Activated CD4-positive, alpha-beta T cell treated with anti-CD3 and anti-CD28 coated beads, Interleukin-2, amount 10 ng/mL, durations not matched to agents 7 days and 5 days (primary cell): ENCODE measurements around the gene TSPEAR. TPM values are rescaled to one million over a fixed set of nuclear protein-coding genes. Genes with fewer than 3 reads are reported as not detected.
"Not testable (repeated sequence)": the region's sequence is repeated elsewhere in the genome, so short reads cannot be mapped to it uniquely, and the experiment has no call there.

Source experiments
- CTCF ChIA-PET: fragments of 350-600 bp; sonication (Branson Sonifier 250); formaldehyde crosslinking; loops from one replicate; lab custom pipeline; 2021; ENCODE audit warnings: antibody characterized with exemption; lab: Charles Lee
- POLR2A ChIA-PET: fragments of 350-600 bp; sonication (Branson Sonifier 250); formaldehyde crosslinking; loops from one replicate; lab custom pipeline; 2021; ENCODE audit warnings: antibody characterized with exemption; lab: Charles Lee
- DNase-seq: peaks from one replicate; pipeline ENCODE4 v3.0.0-alpha.2; 2020
- H3K27ac Mint-ChIP-seq: one replicate; pipeline ENCODE4 v1.8.0; 2021; ENCODE audit warnings: mild to moderate bottlenecking, moderate library complexity, mixed read lengths
- H3K27me3 Mint-ChIP-seq: one replicate; pipeline ENCODE4 v1.8.0; 2021; ENCODE audit warnings: mixed read lengths
- H3K36me3 Mint-ChIP-seq: one replicate; pipeline ENCODE4 v1.8.0; 2021; ENCODE audit warnings: low read depth, mixed read lengths
- H3K4me1 Mint-ChIP-seq: one replicate; pipeline ENCODE4 v1.8.0; 2021; ENCODE audit warnings: mixed read lengths
- H3K4me3 Mint-ChIP-seq: one replicate; pipeline ENCODE4 v1.8.0; 2021; ENCODE audit warnings: mild to moderate bottlenecking, moderate library complexity, mixed read lengths
- H3K9me3 Mint-ChIP-seq: one replicate; pipeline ENCODE4 v1.8.0; 2021; ENCODE audit warnings: mixed read lengths
- total RNA-seq, 2 experiments: library from RNA; stranded (reverse); gene quantifications; one replicate each; pipeline ENCODE4 v1.2.3, GENCODE V29; 2021

TSPEAR gene
- total RNA-seq, 2 experiments from 2014 or later = not detected

GRCh38 chr21:44677881-44678280, 33.5 kb downstream of the TSPEAR start:
- Mint-ChIP-seq H3K9me3 (peaks cover 8% of the 10 kb centered on the region), H3K27ac (no peak overlapping the region), H3K4me3 (no peak overlapping the region), H3K4me1 (no peaks in the 10 kb centered on the region), H3K36me3 (peaks cover 6% of the 10 kb centered on the region), H3K27me3 (peaks cover 10% of the 10 kb centered on the region)
- ChIA-PET POLR2A (no interaction called here), CTCF (interaction anchor here (0.5 kb wide), 1 partner anchor 72 kb away, joined by 3 read pairs; no protein-coding TSS in a partner anchor)
- DNase-seq = no peak

GRCh38 chr21:44671911-44672310, 39.5 kb downstream of the TSPEAR start:
- Mint-ChIP-seq H3K36me3 (peaks cover 12% of the 10 kb centered on the region), H3K4me1 (no peaks in the 10 kb centered on the region), H3K4me3 (no peak overlapping the region), H3K27ac (no peak overlapping the region), H3K9me3 (peaks cover 34% of the 10 kb centered on the region), H3K27me3 (peaks cover 12% of the 10 kb centered on the region)
- CTCF ChIA-PET = no interaction called here
- no peak for DNase-seq
- POLR2A ChIA-PET = no interaction called here

GRCh38 chr21:44670642-44671432, 40.5 kb downstream of the TSPEAR start:
- H3K4me3 Mint-ChIP-seq = no peak overlapping the region
- H3K36me3 Mint-ChIP-seq = peaks cover 12% of the 10 kb centered on the region
- CTCF ChIA-PET = no interaction called here
- POLR2A ChIA-PET = no interaction called here
- H3K27ac Mint-ChIP-seq = no peak overlapping the region
- no peaks in the 10 kb centered on the region for H3K4me1 Mint-ChIP-seq
- H3K27me3 Mint-ChIP-seq = peaks cover 12% of the 10 kb centered on the region
- H3K9me3 Mint-ChIP-seq = peaks cover 34% of the 10 kb centered on the region
- no peak for DNase-seq

- H3K4me1 Mint-ChIP-seq = no peaks in the 10 kb centered on the region
- DNase-seq = no peak
- no peak overlapping the region for H3K27ac Mint-ChIP-seq
- CTCF ChIA-PET = interaction anchor here (0.9 kb wide), 1 partner anchor 13 kb away, joined by 3 read pairs; the partner anchor contains the start of gene KRTAP12-4
- H3K36me3 Mint-ChIP-seq = peaks cover 4% of the 10 kb centered on the region
- H3K9me3 Mint-ChIP-seq = peaks cover 27% of the 10 kb centered on the region
- H3K4me3 Mint-ChIP-seq = no peak overlapping the region
- POLR2A ChIA-PET = no interaction called here
- H3K27me3 Mint-ChIP-seq = peaks cover 11% of the 10 kb centered on the region
Observed at GRCh38 chr21:44667612-44668011, 43.8 kb downstream of the TSPEAR start.

GRCh38 chr21:44666401-44667320, 44.7 kb downstream of the TSPEAR start, which contains the start of gene KRTAP12-2:
Gene KRTAP12-2 (minus strand): TSS chr21:44666927. CDS start chr21:44666886, 41 bp downstream.
- Mint-ChIP-seq H3K27ac (no peak within 1 kb of the TSS), H3K36me3 (peaks cover 1% of the 10 kb centered on the region), H3K9me3 (peaks cover 27% of the 10 kb centered on the region), H3K27me3 (peaks cover 16% of the 10 kb centered on the region), H3K4me3 (no peak within 1 kb of the TSS), H3K4me1 (no peaks in the 10 kb centered on the region)
- ChIA-PET CTCF (interaction anchor here (0.9 to 1.0 kb wide), 2 partner anchors 12 to 93 kb away, joined by 3 to 4 read pairs; partner anchors contain the start of genes KRTAP10-4 and KRTAP12-4), POLR2A (no interaction called here)
- no peak for DNase-seq

GRCh38 chr21:44664691-44665090, 46.7 kb downstream of the TSPEAR start:
- H3K36me3 Mint-ChIP-seq = peaks cover 12% of the 10 kb centered on the region
- POLR2A ChIA-PET = no interaction called here

GRCh38 chr21:44661567-44661966, 49.8 kb downstream of the TSPEAR start:
- CTCF ChIA-PET, H3K27ac Mint-ChIP-seq, POLR2A ChIA-PET, H3K4me3 Mint-ChIP-seq, DNase-seq: not testable (repeated sequence)
- H3K27me3 Mint-ChIP-seq = peaks cover 11% of the 10 kb centered on the region
- H3K36me3 Mint-ChIP-seq = peaks cover 41% of the 10 kb centered on the region
- peaks cover 35% of the 10 kb centered on the region for H3K4me1 Mint-ChIP-seq
- H3K9me3 Mint-ChIP-seq = peaks cover 47% of the 10 kb centered on the region

More at GRCh38 chr21:44664691-44665090, 46.7 kb downstream of the TSPEAR start:
- Mint-ChIP-seq H3K27ac (no peak overlapping the region), H3K9me3 (peaks cover 25% of the 10 kb centered on the region), H3K4me3 (no peak overlapping the region), H3K4me1 (peaks cover 4% of the 10 kb centered on the region), H3K27me3 (peaks cover 19% of the 10 kb centered on the region)
- DNase-seq = no peak
- CTCF ChIA-PET = no interaction called here

- Mint-ChIP-seq H3K27ac (peak overlapping the region; percentile 99), H3K27me3 (peaks cover 8% of the 10 kb centered on the region), H3K36me3 (peaks cover 58% of the 10 kb centered on the region), H3K4me3 (no peak overlapping the region), H3K9me3 (peaks cover 58% of the 10 kb centered on the region), H3K4me1 (peaks cover 54% of the 10 kb centered on the region)
- peak; percentile 26 for DNase-seq
- ChIA-PET POLR2A (no interaction called here), CTCF (no interaction called here)
Observed at GRCh38 chr21:44658913-44659595, 52.3 kb downstream of the TSPEAR start.

- CTCF ChIA-PET = no interaction called here
- POLR2A ChIA-PET = no interaction called here
- Mint-ChIP-seq H3K4me3 (no peak overlapping the region), H3K4me1 (peaks cover 59% of the 10 kb centered on the region), H3K27me3 (peaks cover 8% of the 10 kb centered on the region), H3K36me3 (peaks cover 63% of the 10 kb centered on the region), H3K27ac (peak overlapping the region; percentile 99), H3K9me3 (peaks cover 64% of the 10 kb centered on the region)
- DNase-seq = no peak
Observed at GRCh38 chr21:44658541-44658910, 52.8 kb downstream of the TSPEAR start.

GRCh38 chr21:44657635-44658540, 53.5 kb downstream of the TSPEAR start, which contains the start of gene KRTAP12-3:
Gene KRTAP12-3 (plus strand): TSS chr21:44657932. CDS start chr21:44657980, 48 bp downstream.
- Mint-ChIP-seq H3K9me3 (peaks cover 67% of the 10 kb centered on the region), H3K27me3 (peaks cover 8% of the 10 kb centered on the region), H3K36me3 (peaks cover 66% of the 10 kb centered on the region), H3K4me3 (peak within 1 kb of the TSS; percentile 55), H3K4me1 (peaks cover 61% of the 10 kb centered on the region), H3K27ac (peak within 1 kb of the TSS; percentile 99)
- DNase-seq = peak; percentile 61
- ChIA-PET CTCF (interaction anchor here (0.7 kb wide), 2 partner anchors 10 to 32 kb away, joined by 3 read pairs; no protein-coding TSS in a partner anchor), POLR2A (no interaction called here)

GRCh38 chr21:44656868-44657267, 54.5 kb downstream of the TSPEAR start:
- CTCF ChIA-PET = no interaction called here
- POLR2A ChIA-PET = no interaction called here
- Mint-ChIP-seq H3K9me3 (peaks cover 67% of the 10 kb centered on the region), H3K27ac (peak overlapping the region; percentile 99), H3K4me3 (peak overlapping the region; percentile 55), H3K4me1 (peaks cover 61% of the 10 kb centered on the region), H3K36me3 (peaks cover 66% of the 10 kb centered on the region), H3K27me3 (peaks cover 4% of the 10 kb centered on the region)
- DNase-seq = no peak
